Lung (tissue), 12 donors: ENCODE results near the gene MAML3. TPM values are rescaled to one million over a fixed set of nuclear protein-coding genes. Genes with fewer than 3 reads are reported as not detected.

Experiments used
- ATAC-seq: fragments of 200-7000 bp; cut with Tn5 transposase; one replicate; pipeline ENCODE4 v1.9.1; 2020; ENCODE audit warnings: moderate number of reproducible peaks; ENCODE audit not compliant: insufficient read depth, low FRiP score
- DNase-seq, 3 donors: peaks; one replicate each; pipeline ENCODE4 v3.0.0-alpha.2; 2013 to 2017
- H3K27ac ChIP-seq, 2 donors: one replicate each; pipeline ENCODE4 v1.5.1; 2013; ENCODE audit warnings: mild to moderate bottlenecking in 2 of 2, moderate library complexity in 2 of 2, control low read depth in 1 of 2, inconsistent platforms in 1 of 2, low read depth in 1 of 2, low read length in 1 of 2
- H3K27me3 ChIP-seq, 3 donors: one replicate each; pipeline ENCODE4 v1.5.1; 2013; ENCODE audit warnings: low read length in 2 of 3; ENCODE audit not compliant: control insufficient read depth in 3 of 3, insufficient read depth in 3 of 3
- H3K36me3 ChIP-seq, 4 donors: one replicate each; pipeline ENCODE4 v1.5.1; 2013; ENCODE audit warnings: low read length in 4 of 4, mild to moderate bottlenecking in 1 of 4, moderate library complexity in 1 of 4; ENCODE audit not compliant: control insufficient read depth in 4 of 4, insufficient read depth in 4 of 4
- H3K4me1 ChIP-seq, 5 donors: one replicate each; pipeline ENCODE4 v1.5.1; 2013; ENCODE audit warnings: low read length in 5 of 5, mild to moderate bottlenecking in 2 of 5, moderate library complexity in 1 of 5; ENCODE audit not compliant: control insufficient read depth in 5 of 5, insufficient read depth in 5 of 5
- H3K4me3 ChIP-seq: one replicate; pipeline ENCODE4 v1.5.1; 2013; ENCODE audit warnings: mild to moderate bottlenecking, control low read depth, moderate library complexity
- H3K9ac ChIP-seq, 2 donors: one replicate each; pipeline ENCODE4 v1.5.1; 2013; ENCODE audit warnings: low read length in 2 of 2, control low read depth in 1 of 2; ENCODE audit not compliant: insufficient read depth in 1 of 2
- H3K9me3 ChIP-seq, 4 donors: one replicate each; pipeline ENCODE4 v1.5.1; 2013; ENCODE audit warnings: low read length in 3 of 4, mild to moderate bottlenecking in 1 of 4, moderate library complexity in 1 of 4; ENCODE audit not compliant: control insufficient read depth in 4 of 4, insufficient read depth in 3 of 4
- CTCF ChIP-seq: IDR thresholded peaks from 2 replicates; pipeline ENCODE4 v1.5.1; 2012; ENCODE audit warnings: mild to moderate bottlenecking; ENCODE audit errors: control extremely low read depth, extremely low read depth
- WGBS, 2 donors: extraction: QIAGEN DNeasy Blood & Tissue Kit; methylation state at CpG; one replicate each; pipeline ENCODE4 v1.1.7; 2013; 5-methylcytosine and 5-hydroxymethylcytosine counted together
- polyA plus RNA-seq, 2 donors: library from polyadenylated mRNA; stranded (reverse); fragments of 200-250 nt; gene quantifications; one replicate each; pipeline ENCODE4 v1.2.1, GENCODE V29; 2013
- total RNA-seq, 2 donors: library from RNA; depleted of rRNA in 1 of 2; stranded (reverse); fragments of >200 nt in 1 of 2; gene quantifications; one replicate each; pipeline ENCODE4 v1.2.1, GENCODE V29; 2014 to 2021
- donor health status: control.
- donor health status: control.
- donor health status: Bipolar disorder and iron deficiency.
- donor health status: healthy.
- donor health status: DM: yes; HTN: yes; CAD: no.

MAML3 gene
- total and polyA plus RNA-seq, 4 donors = 3.0 to 16.4 (median 8.5) TPM

- Histone ChIP-seq H3K9me3 (peaks cover 0 to 4% (median 1%) of the 10 kb centered on the region in 4 donors), H3K4me1 (peaks cover 8 to 49% (median 12%) of the 10 kb centered on the region in 5 donors), H3K27ac (peak overlapping the region; percentile 62 to 82), H3K27me3 (no peaks in the 10 kb centered on the region), H3K9ac (no peak overlapping the region), H3K4me3 (no peak overlapping the region), H3K36me3 (no peaks in the 10 kb centered on the region)
- peak; percentile 57 to 92 (median 82) for DNase-seq
- TF ChIP-seq CTCF = no peak
- peak; percentile 14 for ATAC-seq
- 15 to 18% methylated on average over 8 of the region's 8 CpGs for WGBS, 2 donors
Measured at GRCh38 chr4:139814323-139815015, 339.5 kb downstream of the MAML3 start.

GRCh38 chr4:139813881-139814280 is 340.1 kb downstream of the MAML3 start:
- no peak for TF ChIP-seq CTCF
- Histone ChIP-seq H3K9me3 (peaks cover 0 to 4% (median 1%) of the 10 kb centered on the region in 4 donors), H3K27ac (no peak overlapping the region), H3K36me3 (no peaks in the 10 kb centered on the region), H3K9ac (no peak overlapping the region), H3K27me3 (no peaks in the 10 kb centered on the region), H3K4me3 (no peak overlapping the region), H3K4me1 (peaks cover 10 to 55% (median 18%) of the 10 kb centered on the region in 5 donors)
- ATAC-seq = no peak
- WGBS, 2 donors = 72 to 73% methylated on average over 3 of the region's 3 CpGs
- peak in 1 of 3 donors; percentile 51 for DNase-seq

- H3K27ac ChIP-seq = no peak overlapping the region
- no peaks in the 10 kb centered on the region for H3K36me3 ChIP-seq
- peaks cover 13 to 51% (median 24%) of the 10 kb centered on the region in 5 donors for H3K4me1 ChIP-seq
- ATAC-seq (no peak), DNase-seq (no peak)
- H3K9ac ChIP-seq = no peak overlapping the region
- peaks cover 0 to 4% (median 1%) of the 10 kb centered on the region in 4 donors for H3K9me3 ChIP-seq
- H3K4me3 ChIP-seq = no peak overlapping the region
- TF ChIP-seq CTCF = no peak
- WGBS, 2 donors = 89 to 96% methylated on average over 1 of the region's 1 CpG
- H3K27me3 ChIP-seq = no peaks in the 10 kb centered on the region
Measured at GRCh38 chr4:139810710-139811109, 343.3 kb downstream of the MAML3 start.
